HCT116 (cell line): Measurements from ENCODE around the gene NSUN7. TPM values are rescaled to one million over a fixed set of nuclear protein-coding genes. Genes with fewer than 3 reads are reported as not detected.

Source experiments
- ATAC-seq: fragments of 200-7000 bp; cut with Tn5 transposase; 2 replicates; pipeline ENCODE4 v1.9.1; 2020; ENCODE audit warnings: mild to moderate bottlenecking, moderate library complexity
- BruUV-seq: library from RNA; stranded (reverse); fragments of 400-500 nt; replicated peaks from 2 replicates; lab custom pipeline; 2021; lab: Mats Ljungman, UMichigan
- CTCF ChIA-PET: fragments of 300-600 bp; sonication (Branson Sonifier 250); formaldehyde crosslinking; loops from one replicate; lab custom pipeline; 2021; ENCODE audit warnings: antibody characterized with exemption; lab: Charles Lee
- POLR2A ChIA-PET: fragments of 300-600, 350-600 bp; sonication (Branson Sonifier 250); formaldehyde crosslinking; loops from one replicate; lab custom pipeline; 2021; ENCODE audit warnings: antibody characterized with exemption; lab: Charles Lee
- RAD21 ChIA-PET, 2 experiments: fragments of 300-600 bp; sonication (Branson Sonifier 250); formaldehyde crosslinking; loops; one replicate each; lab custom pipeline; 2023; ENCODE audit warnings: low total read pairs in 2 of 2; ENCODE audit not compliant: uncharacterized antibody in 2 of 2, unreplicated experiment in 2 of 2, low non-redundant PET in 1 of 2; lab: Charles Lee
- DNase-seq: peaks from one replicate; pipeline ENCODE4 v3.0.0-alpha.2; 2010; ENCODE audit warnings: low read depth, low spot score
- H2AFZ ChIP-seq: fragments of 200-600 bp; shearing (Covaris generic), sonication (generic); 2 replicates; pipeline ENCODE4 v1.6.1; 2017; ENCODE audit warnings: low read depth, mixed run types, mixed read lengths, antibody characterized with exemption, low read length; ENCODE audit not compliant: poor library complexity, severe bottlenecking
- H3K27ac ChIP-seq: 2 replicates; pipeline ENCODE4 v1.5.1; 2012; ENCODE audit warnings: low read depth, low read length
- H3K27me3 ChIP-seq: fragments of 200-600 bp; sonication (generic); 2 replicates; pipeline ENCODE4 v1.6.1; 2016; ENCODE audit warnings: mixed run types, low read length, mixed read lengths; ENCODE audit not compliant: insufficient read depth
- H3K36me3 ChIP-seq, 2 experiments: fragments of 200-500 bp in 1 of 2; fragments of 200-600 bp in 1 of 2; sonication (Bioruptor generic) in 1 of 2; sonication (generic) in 1 of 2; 2 replicates each; pipeline versions ENCODE4 v1.5.1 to v1.6.1; 2014 to 2016; ENCODE audit warnings: low read length in 2 of 2, inconsistent platforms in 1 of 2, mixed read lengths in 1 of 2, mixed run types in 1 of 2; ENCODE audit not compliant: insufficient read depth in 2 of 2, control insufficient read depth in 1 of 2
- H3K4me1 ChIP-seq, 2 experiments: fragments of 200-600 bp in 1 of 2; sonication (generic) in 1 of 2; 2 replicates each; pipeline versions ENCODE4 v1.5.1 to v1.6.1; 2012 to 2017; ENCODE audit warnings: low read length in 2 of 2, inconsistent platforms in 1 of 2, mild to moderate bottlenecking in 1 of 2, mixed read lengths in 1 of 2, mixed run types in 1 of 2, moderate library complexity in 1 of 2; ENCODE audit not compliant: insufficient read depth in 2 of 2, control insufficient read depth in 1 of 2
- H3K4me2 ChIP-seq: fragments of 200-600 bp; sonication (generic); 2 replicates; pipeline ENCODE4 v1.6.1; 2017; ENCODE audit warnings: mixed run types, low read length, mixed read lengths
- H3K4me3 ChIP-seq, 2 experiments: fragments of 200-600 bp in 1 of 2; sonication (generic) in 1 of 2; replicated peaks in 1 of 2; 2 replicates each; pipeline ENCODE4 v1.5.1; 2011 to 2016; ENCODE audit warnings: low read length in 2 of 2, control low read depth in 1 of 2, low read depth in 1 of 2, mild to moderate bottlenecking in 1 of 2, mixed read lengths in 1 of 2, mixed run types in 1 of 2
- H3K79me2 ChIP-seq: fragments of 200-600 bp; sonication (generic); 2 replicates; pipeline ENCODE4 v1.6.1; 2017; ENCODE audit warnings: mild to moderate bottlenecking, mixed run types, low read length, moderate library complexity, mixed read lengths; ENCODE audit not compliant: insufficient read depth
- H3K9ac ChIP-seq: fragments of 200-600 bp; sonication (generic); 2 replicates; pipeline ENCODE4 v1.6.1; 2016; ENCODE audit warnings: low read length, mixed read lengths
- H3K9me2 ChIP-seq: fragments of 200-600 bp; sonication (generic), shearing (Covaris generic); 2 replicates; pipeline ENCODE4 v1.6.1; 2017; ENCODE audit warnings: mixed run types, mild to moderate bottlenecking, moderate library complexity; ENCODE audit not compliant: insufficient read depth
- H3K9me3 ChIP-seq, 2 experiments: fragments of 200-500 bp in 1 of 2; fragments of 200-600 bp in 1 of 2; sonication (Bioruptor generic) in 1 of 2; sonication (generic) in 1 of 2; 2 replicates each; pipeline ENCODE4 v1.6.1; 2014 to 2017; ENCODE audit warnings: low read length in 2 of 2, mixed read lengths in 2 of 2, inconsistent platforms in 1 of 2, low read depth in 1 of 2, mild to moderate bottlenecking in 1 of 2, mixed run types in 1 of 2, moderate library complexity in 1 of 2; ENCODE audit not compliant: control insufficient read depth in 1 of 2, insufficient read depth in 1 of 2
- H4K20me1 ChIP-seq: fragments of 200-600 bp; sonication (generic), shearing (Covaris generic); 2 replicates; pipeline ENCODE4 v1.6.1; 2017; ENCODE audit warnings: mixed run types, mild to moderate bottlenecking, moderate library complexity; ENCODE audit not compliant: insufficient read depth
- CEBPB ChIP-seq: IDR thresholded peaks from 2 replicates; pipeline ENCODE4 v1.6.1; 2012; ENCODE audit warnings: low read depth
- EZH2phosphoT487 ChIP-seq: fragments of 200-600 bp; IDR thresholded peaks from 2 replicates; pipeline ENCODE4 v1.6.1; 2018; ENCODE audit warnings: antibody characterized with exemption, borderline replicate concordance
- MAX ChIP-seq: IDR thresholded peaks from 2 replicates; pipeline ENCODE4 v1.6.1; 2012
- SIN3A ChIP-seq: IDR thresholded peaks from 2 replicates; pipeline ENCODE4 v1.6.1; 2012; ENCODE audit warnings: low read depth
- SRF ChIP-seq: IDR thresholded peaks from 2 replicates; pipeline ENCODE4 v1.6.1; 2012; ENCODE audit warnings: low read depth
- ZFX ChIP-seq: fragments of 450-650 bp; IDR thresholded peaks from 2 replicates; pipeline ENCODE4 v1.6.1; 2017
- intact Hi-C: fragments of 100-400 bp; cut with micrococcal nuclease; formaldehyde crosslinking; loops from 2 replicates; pipeline ENCODE4 v1.10.0; 2022
- total RNA-seq: library from RNA; stranded (reverse); gene quantifications from one replicate; pipeline ENCODE4 v1.2.1, GENCODE V29; 2021; ENCODE audit not compliant: unreplicated experiment

Gene NSUN7
- total RNA-seq, 1 experiment from 2014 or later = 0.07 TPM

GRCh38 chr4:40778090-40778489 is 28.3 kb downstream of the NSUN7 start:
- POLR2A ChIA-PET = no interaction called here
- Histone ChIP-seq H3K4me1 (no peaks in the 10 kb centered on the region), H2AFZ (no peak overlapping the region), H3K36me3 (no peaks in the 10 kb centered on the region), H3K27ac (no peak overlapping the region), H3K9ac (no peak overlapping the region), H4K20me1 (no peaks in the 10 kb centered on the region), H3K79me2 (no peaks in the 10 kb centered on the region), H3K9me2 (no peaks in the 10 kb centered on the region), H3K4me3 (no peak overlapping the region), H3K9me3 (no peaks in the 10 kb centered on the region), H3K27me3 (no peaks in the 10 kb centered on the region), H3K4me2 (no peak overlapping the region)
- BruUV-seq = no TSS peak
- TF ChIP-seq SRF (no peak), CEBPB (no peak), MAX (no peak), SIN3A (no peak)
- DNase-seq (no peak), ATAC-seq (no peak)
- RAD21 ChIA-PET = no interaction called here
- intact Hi-C loops = no loop called here
- CTCF ChIA-PET = no interaction called here

- Histone ChIP-seq H4K20me1 (no peaks in the 10 kb centered on the region), H3K4me1 (no peaks in the 10 kb centered on the region), H3K9ac (no peak overlapping the region), H3K27me3 (no peaks in the 10 kb centered on the region), H3K36me3 (no peaks in the 10 kb centered on the region), H3K4me2 (no peak overlapping the region), H3K9me2 (no peaks in the 10 kb centered on the region), H3K9me3 (no peaks in the 10 kb centered on the region), H2AFZ (no peak overlapping the region), H3K79me2 (no peaks in the 10 kb centered on the region), H3K4me3 (no peak overlapping the region), H3K27ac (no peak overlapping the region)
- BruUV-seq = no TSS peak
- no peak for ATAC-seq
- no peak for DNase-seq
- TF ChIP-seq EZH2phosphoT487 = no peak
- no peak for TF ChIP-seq ZFX
- TF ChIP-seq SIN3A = no peak
- ChIA-PET POLR2A (no interaction called here), RAD21 (no interaction called here), CTCF (no interaction called here)
- intact Hi-C loops = no loop called here
Observed at GRCh38 chr4:40782876-40783275, 33.1 kb downstream of the NSUN7 start.
